Mononuclear cell (primary cell): ENCODE results near the gene LMX1A. TPM values are rescaled to one million over a fixed set of nuclear protein-coding genes. Genes with fewer than 3 reads are reported as not detected.

ENCODE experiments used
- H3K27me3 ChIP-seq: 2 replicates; pipeline ENCODE4 v1.6.0; 2011; ENCODE audit warnings: low read length, control low read depth; ENCODE audit not compliant: insufficient read depth
- H3K4me1 ChIP-seq: 2 replicates; pipeline ENCODE4 v1.5.1; 2011; ENCODE audit warnings: mild to moderate bottlenecking, low read length, control low read depth; ENCODE audit not compliant: insufficient read depth
- H3K4me3 ChIP-seq: 2 replicates; pipeline ENCODE4 v1.5.1; 2011; ENCODE audit warnings: mild to moderate bottlenecking, low read length, moderate library complexity
- H3K9me3 ChIP-seq: 2 replicates; pipeline ENCODE4 v1.5.1; 2011; ENCODE audit warnings: low read depth, mild to moderate bottlenecking, control low read depth, low read length
- total RNA-seq: library from RNA; depleted of rRNA; stranded (reverse); fragments of >200 nt; gene quantifications from one replicate; pipeline ENCODE4 v1.2.3, GENCODE V29; 2012

Gene LMX1A
- total RNA-seq, 1 donor: not detected

DNA sequence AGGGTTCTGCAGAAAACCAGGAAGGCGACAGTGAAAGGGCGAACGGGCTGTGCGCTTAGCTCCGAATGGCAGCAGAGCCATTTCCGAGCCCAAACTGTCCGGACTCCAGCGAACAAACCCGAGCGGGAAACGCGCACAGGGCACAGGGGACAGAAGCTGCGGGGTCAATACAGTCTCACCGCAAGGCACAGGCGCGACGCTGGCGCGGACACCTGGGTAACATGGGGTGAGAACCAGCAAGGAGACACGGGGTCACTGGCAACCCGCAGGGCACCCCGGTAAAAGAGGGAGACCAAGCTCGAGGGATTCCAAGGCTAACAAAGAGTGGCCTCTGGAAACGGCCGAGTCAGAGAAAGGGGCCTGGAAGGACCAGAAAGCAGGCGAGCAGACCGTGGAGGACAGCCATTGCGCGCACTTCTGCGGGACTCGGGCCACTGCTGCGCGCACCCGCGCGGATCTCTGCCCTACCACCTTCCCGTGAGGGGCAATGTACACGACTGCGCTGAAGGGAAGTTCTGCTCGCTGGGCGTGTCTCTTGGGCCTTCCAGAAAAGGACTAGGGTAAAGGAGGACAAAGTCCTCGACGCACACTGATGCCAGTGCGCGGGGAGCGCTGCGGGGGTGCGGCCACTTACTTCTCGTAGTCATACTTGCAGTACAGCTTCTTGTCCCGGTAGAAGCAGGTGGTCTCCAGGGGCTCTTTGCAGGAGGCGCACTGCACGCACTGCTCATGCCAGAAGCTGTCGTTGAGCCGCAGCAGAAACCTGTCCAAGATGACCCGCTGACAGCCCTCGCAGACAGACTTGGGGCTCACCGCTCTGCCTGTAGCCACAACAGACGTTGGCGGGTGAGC lies 3.8 kb downstream of the LMX1A start:
- H3K27me3 ChIP-seq: peaks cover 90% of the 10 kb centered on the region
- H3K4me3 ChIP-seq: no peak overlapping the region
- H3K9me3 ChIP-seq: no peaks in the 10 kb centered on the region
- H3K4me1 ChIP-seq: no peaks in the 10 kb centered on the region

GRCh38 chr1:165351863-165352441 lies 4.6 kb downstream of the LMX1A start:
- no peaks in the 10 kb centered on the region for H3K9me3 ChIP-seq
- H3K27me3 ChIP-seq: peaks cover 89% of the 10 kb centered on the region
- H3K4me3 ChIP-seq: no peak overlapping the region
- H3K4me1 ChIP-seq: no peaks in the 10 kb centered on the region

- no peak overlapping the region for H3K4me3 ChIP-seq
- peaks cover 94% of the 10 kb centered on the region for H3K27me3 ChIP-seq
- no peaks in the 10 kb centered on the region for H3K9me3 ChIP-seq
Measured at GRCh38 chr1:165350840-165351239, 5.7 kb downstream of the LMX1A start.

DNA sequence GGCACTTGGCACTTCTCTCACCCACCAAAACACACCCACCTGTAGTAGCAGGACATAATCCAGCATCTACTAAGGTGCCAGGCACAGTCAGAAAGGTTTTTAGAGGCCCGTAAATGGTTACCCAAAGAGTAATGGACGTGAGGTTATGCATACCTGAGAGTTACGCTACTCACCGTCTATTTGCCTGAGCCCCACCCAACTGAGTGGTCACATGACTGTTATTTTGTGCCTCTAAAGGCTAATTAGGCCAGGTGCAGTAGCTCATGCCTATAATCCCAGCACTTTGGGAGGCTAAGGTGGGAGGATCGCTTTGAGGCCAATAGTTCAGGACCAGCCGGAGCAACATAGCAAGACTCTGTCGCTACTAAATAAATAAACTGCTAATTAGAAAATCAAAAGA lies 11.0 kb downstream of the LMX1A start:
- no peak overlapping the region for H3K4me3 ChIP-seq
- H3K4me1 ChIP-seq: no peaks in the 10 kb centered on the region
- H3K27me3 ChIP-seq: peaks cover 62% of the 10 kb centered on the region
- no peaks in the 10 kb centered on the region for H3K9me3 ChIP-seq

More at GRCh38 chr1:165350840-165351239, 5.7 kb downstream of the LMX1A start:
- H3K4me1 ChIP-seq: no peaks in the 10 kb centered on the region

- no peaks in the 10 kb centered on the region for H3K9me3 ChIP-seq
Measured at GRCh38 chr1:165344736-165345135, 11.8 kb downstream of the LMX1A start.

DNA sequence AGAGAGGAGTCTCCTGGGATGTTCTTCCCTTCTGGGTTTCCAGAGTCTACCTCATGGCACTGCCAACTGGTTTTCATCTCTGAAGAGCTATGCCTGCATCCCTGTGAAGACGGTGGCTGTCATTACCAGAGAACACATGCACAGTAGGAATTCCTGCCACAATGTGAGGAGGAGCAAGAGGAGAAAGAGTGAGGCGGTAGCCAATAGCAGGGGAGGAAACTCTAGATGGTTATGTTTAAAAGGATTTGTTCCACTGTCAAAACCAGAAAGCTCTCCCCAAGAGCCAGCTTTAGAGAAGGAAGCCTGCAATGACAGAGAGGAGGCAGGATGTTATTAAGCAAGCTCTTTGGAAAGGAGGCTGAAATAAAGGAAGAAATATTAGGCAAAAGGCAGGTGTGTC lies 12.3 kb downstream of the LMX1A start:
- H3K4me3 ChIP-seq: no peak overlapping the region
- no peaks in the 10 kb centered on the region for H3K4me1 ChIP-seq
- H3K27me3 ChIP-seq: peaks cover 49% of the 10 kb centered on the region
- H3K9me3 ChIP-seq: no peaks in the 10 kb centered on the region

More at GRCh38 chr1:165344736-165345135, 11.8 kb downstream of the LMX1A start:
- H3K27me3 ChIP-seq: peaks cover 55% of the 10 kb centered on the region
- no peaks in the 10 kb centered on the region for H3K4me1 ChIP-seq
- no peak overlapping the region for H3K4me3 ChIP-seq

DNA sequence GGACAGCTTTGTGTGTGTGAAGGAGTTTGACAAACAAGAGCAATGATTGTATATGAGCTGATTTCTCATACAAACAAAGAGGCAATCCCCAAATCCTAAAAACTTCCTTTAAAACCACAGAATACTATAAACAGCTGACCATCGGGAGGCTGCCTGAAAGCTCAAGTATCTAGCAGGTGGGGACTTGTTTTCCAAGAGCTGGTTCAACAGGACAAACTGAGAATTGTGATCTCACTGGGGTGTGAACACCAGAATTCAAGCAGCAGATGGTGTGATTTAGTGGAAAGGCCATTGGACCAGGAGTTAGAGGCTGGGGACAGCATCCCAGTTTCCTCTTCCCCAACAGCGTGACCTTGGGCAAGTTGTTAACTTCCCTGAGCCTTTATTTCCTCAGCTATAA lies 13.9 kb downstream of the LMX1A start:
- Histone ChIP-seq H3K4me1 (no peaks in the 10 kb centered on the region), H3K9me3 (no peaks in the 10 kb centered on the region), H3K27me3 (peaks cover 39% of the 10 kb centered on the region), H3K4me3 (no peak overlapping the region)

- H3K4me3 ChIP-seq: no peak overlapping the region
- no peaks in the 10 kb centered on the region for H3K9me3 ChIP-seq
- H3K4me1 ChIP-seq: no peaks in the 10 kb centered on the region
Measured at GRCh38 chr1:165342168-165342567, 14.3 kb downstream of the LMX1A start.

GRCh38 chr1:165339164-165339563 lies 17.4 kb downstream of the LMX1A start:
- H3K27me3 ChIP-seq: peaks cover 9% of the 10 kb centered on the region
- H3K9me3 ChIP-seq: peaks cover 4% of the 10 kb centered on the region
- no peak overlapping the region for H3K4me3 ChIP-seq
- H3K4me1 ChIP-seq: no peaks in the 10 kb centered on the region

More at GRCh38 chr1:165342168-165342567, 14.3 kb downstream of the LMX1A start:
- H3K27me3 ChIP-seq: peaks cover 35% of the 10 kb centered on the region

DNA sequence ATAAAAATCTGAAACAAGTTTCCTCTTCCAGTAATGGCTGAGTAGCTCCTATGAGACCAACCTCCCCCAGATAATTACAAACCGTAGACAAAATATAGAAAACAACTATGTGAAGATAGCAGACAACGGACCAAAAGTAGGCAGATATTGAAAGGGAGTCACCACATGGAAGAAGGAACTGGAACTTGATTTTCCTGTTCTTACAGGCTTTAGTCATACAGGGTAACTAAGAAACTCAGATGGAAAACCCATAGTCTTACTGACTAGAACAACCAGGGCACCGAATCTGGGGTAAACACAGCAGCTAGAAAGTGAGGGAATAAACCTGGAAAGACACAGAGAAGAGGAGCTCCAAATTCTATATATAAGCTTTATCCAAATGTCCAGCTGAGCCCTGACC lies 26.0 kb downstream of the LMX1A start:
- Histone ChIP-seq H3K27me3 (peaks cover 2% of the 10 kb centered on the region), H3K9me3 (peaks cover 2% of the 10 kb centered on the region), H3K4me1 (no peaks in the 10 kb centered on the region), H3K4me3 (no peak overlapping the region)

DNA sequence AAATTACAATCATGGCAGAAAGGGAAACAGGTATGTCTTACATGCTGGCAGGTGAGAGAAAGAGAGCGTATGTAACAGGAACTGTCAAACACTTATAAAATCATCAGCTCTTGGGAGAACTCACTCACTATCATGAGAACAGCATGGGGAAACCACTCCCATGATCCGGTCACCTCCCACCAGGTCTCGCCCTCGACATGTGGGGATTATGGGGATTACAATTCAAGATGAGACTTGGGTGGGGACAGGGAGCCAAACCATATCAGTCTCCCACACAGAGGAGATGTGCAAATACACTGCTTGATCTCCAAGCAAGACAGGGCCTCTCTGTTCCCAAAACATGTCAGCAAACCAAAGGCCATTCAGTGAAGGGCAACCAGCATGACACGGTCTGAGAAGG lies 27.4 kb downstream of the LMX1A start:
- Histone ChIP-seq H3K4me1 (no peaks in the 10 kb centered on the region), H3K4me3 (no peak overlapping the region), H3K9me3 (no peaks in the 10 kb centered on the region), H3K27me3 (peaks cover 2% of the 10 kb centered on the region)

DNA sequence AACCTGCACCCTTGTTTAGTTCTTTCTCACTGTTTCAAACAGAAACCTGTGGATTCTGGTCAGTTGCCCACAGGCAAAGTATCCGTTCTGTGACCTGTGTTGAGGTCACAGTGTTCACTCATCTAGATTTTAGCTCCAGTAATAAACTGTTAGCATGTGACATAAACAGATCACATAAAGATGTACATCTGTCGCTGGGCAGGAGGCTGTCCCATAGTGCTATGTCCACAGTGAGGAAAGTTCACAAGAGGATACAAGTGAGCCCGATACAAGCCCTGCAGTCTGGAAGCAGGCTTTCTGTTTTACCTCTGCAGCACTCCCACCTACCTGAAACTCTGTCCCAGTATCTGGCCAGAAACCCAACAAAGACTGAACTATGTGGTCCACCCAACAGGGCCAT lies 28.4 kb downstream of the LMX1A start:
- Histone ChIP-seq H3K9me3 (no peaks in the 10 kb centered on the region), H3K4me1 (no peaks in the 10 kb centered on the region), H3K4me3 (no peak overlapping the region), H3K27me3 (peaks cover 2% of the 10 kb centered on the region)

DNA sequence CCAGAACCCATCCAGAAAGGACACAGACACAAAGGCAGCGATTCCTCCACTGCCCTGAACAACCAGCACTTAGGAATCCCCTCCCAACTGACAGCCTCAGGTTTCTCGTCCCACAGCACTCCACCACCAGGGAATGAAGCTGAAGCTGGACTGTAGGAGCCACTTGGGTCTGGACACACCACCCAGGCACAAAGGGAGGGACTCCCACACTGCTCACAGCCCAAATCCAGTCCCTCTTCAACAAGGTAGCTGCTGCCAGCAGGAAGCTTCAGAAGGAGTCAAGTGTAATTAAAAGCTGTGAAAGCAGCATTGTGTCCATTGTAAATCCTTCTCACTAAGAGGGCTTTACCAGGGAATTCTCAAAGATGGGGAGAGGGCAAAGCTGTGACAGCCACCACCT lies 29.0 kb downstream of the LMX1A start:
- Histone ChIP-seq H3K9me3 (no peaks in the 10 kb centered on the region), H3K27me3 (peaks cover 2% of the 10 kb centered on the region), H3K4me1 (no peaks in the 10 kb centered on the region), H3K4me3 (no peak overlapping the region)

DNA sequence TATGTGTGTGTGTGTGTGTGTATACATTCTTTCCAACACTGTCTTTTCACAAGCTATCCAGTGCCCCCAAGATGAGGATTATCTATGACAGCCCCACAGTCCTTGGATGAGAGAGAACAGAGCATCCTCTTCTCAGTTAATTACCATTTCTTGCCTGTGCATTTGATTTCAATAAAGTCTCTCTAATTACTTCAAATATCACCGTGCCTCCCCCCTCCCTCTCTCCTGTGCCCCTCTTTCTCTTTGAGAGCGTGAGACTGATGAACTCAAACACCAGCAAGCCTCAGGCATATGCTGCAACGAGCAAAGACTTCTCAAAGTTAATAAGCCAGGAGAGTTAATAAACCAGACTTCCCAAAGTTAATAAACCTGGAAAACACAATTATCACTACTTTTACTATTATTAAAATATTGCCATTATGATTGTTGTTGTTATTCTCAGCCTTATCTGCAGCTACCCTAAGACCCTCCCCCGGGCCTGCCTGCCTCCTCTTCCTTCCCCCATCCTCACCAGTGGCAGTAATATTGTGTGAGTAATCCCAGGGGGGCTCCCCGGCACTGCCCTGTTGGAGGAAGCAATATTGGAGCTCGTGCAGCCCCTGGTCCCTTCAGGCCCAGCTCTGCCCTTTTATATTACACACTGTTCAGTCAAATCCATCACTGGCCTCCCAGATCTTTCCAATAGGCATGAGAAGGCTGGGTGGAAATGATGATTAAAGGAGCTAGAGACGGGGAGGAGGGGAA lies 30.9 kb downstream of the LMX1A start:
- no peaks in the 10 kb centered on the region for H3K9me3 ChIP-seq
- H3K4me1 ChIP-seq: no peaks in the 10 kb centered on the region
- H3K4me3 ChIP-seq: no peak overlapping the region
- peaks cover 1% of the 10 kb centered on the region for H3K27me3 ChIP-seq

DNA sequence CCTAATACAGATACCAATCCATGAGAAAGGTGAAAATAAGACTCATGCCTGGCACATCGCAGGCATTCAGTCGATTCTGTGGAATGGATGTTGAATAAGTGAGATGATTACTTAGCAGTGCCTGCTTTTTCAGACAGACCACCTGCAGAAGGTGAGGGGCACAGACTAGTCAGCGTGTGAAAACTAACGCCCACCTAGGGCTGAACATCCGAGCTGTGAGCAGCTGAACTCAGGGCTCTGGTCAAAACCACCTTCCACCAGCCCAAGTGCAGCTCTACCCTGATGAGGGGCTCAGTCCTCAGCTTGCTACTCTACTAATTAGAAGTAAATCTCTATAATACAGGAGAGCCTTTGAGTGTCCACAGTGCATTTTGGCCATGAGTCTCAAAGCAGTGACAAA lies 32.5 kb downstream of the LMX1A start:
- H3K4me3 ChIP-seq: no peak overlapping the region
- no peaks in the 10 kb centered on the region for H3K4me1 ChIP-seq
- no peaks in the 10 kb centered on the region for H3K27me3 ChIP-seq
- H3K9me3 ChIP-seq: no peaks in the 10 kb centered on the region
